GM12892 (cell line): ENCODE data around the gene RPS15.

Experiments
- DNase-seq: peaks from one replicate; pipeline ENCODE4 v3.0.0; 2011; ENCODE audit not compliant: insufficient read length
- FAIRE-seq: peaks from 2 replicates; lab custom pipeline; 2011; peaks lifted over from hg19 to GRCh38; lab: Jason Lieb, UNC
- POLR2A ChIP-seq: IDR thresholded peaks from 2 replicates; pipeline ENCODE4 v1.6.1; 2011; ENCODE audit warnings: low read depth, low read length, control low read depth
- POLR2AphosphoS5 ChIP-seq: IDR thresholded peaks from 2 replicates; pipeline ENCODE4 v1.6.1; 2011; ENCODE audit warnings: low read depth, low read length, control low read depth
- TAF1 ChIP-seq: IDR thresholded peaks from 2 replicates; pipeline ENCODE4 v1.6.1; 2011; ENCODE audit warnings: low read depth, mild to moderate bottlenecking, control low read depth, low read length, borderline replicate concordance

The RPS15 gene

GRCh38 chr19:1465191-1466016 is 27.2 kb downstream of the RPS15 start:
- TF ChIP-seq POLR2A (no peak), POLR2AphosphoS5 (no peak), TAF1 (no peak)
- DNase-seq, result no peak
- FAIRE-seq, result no peak

GRCh38 chr19:1466018-1466460 is 27.8 kb downstream of the RPS15 start:
- DNase-seq (no peak), FAIRE-seq (no peak)
- TF ChIP-seq POLR2AphosphoS5 (no peak), POLR2A (no peak), TAF1 (no peak)

- FAIRE-seq (no peak), DNase-seq (no peak)
- TF ChIP-seq POLR2AphosphoS5 (no peak), POLR2A (no peak), TAF1 (no peak)
Measured at GRCh38 chr19:1466461-1467214, 28.4 kb downstream of the RPS15 start.

GRCh38 chr19:1467215-1467489 is 29.0 kb downstream of the RPS15 start:
- FAIRE-seq, result no peak
- DNase-seq, result no peak
- TF ChIP-seq POLR2AphosphoS5 (no peak), TAF1 (no peak), POLR2A (no peak)

GRCh38 chr19:1467490-1468273 is 29.5 kb downstream of the RPS15 start:
- TF ChIP-seq POLR2AphosphoS5 (no peak), TAF1 (no peak), POLR2A (no peak)
- no peak for FAIRE-seq
- DNase-seq, result no peak

GRCh38 chr19:1468274-1468820 is 30.2 kb downstream of the RPS15 start:
- TF ChIP-seq POLR2A, result no peak
- TF ChIP-seq POLR2AphosphoS5, result no peak
- no peak for TF ChIP-seq TAF1
- FAIRE-seq, result no peak
- no peak for DNase-seq

GRCh38 chr19:1468821-1469254 is 30.6 kb downstream of the RPS15 start:
- FAIRE-seq (no peak), DNase-seq (no peak)
- TF ChIP-seq POLR2A (no peak), TAF1 (no peak), POLR2AphosphoS5 (no peak)

GRCh38 chr19:1469255-1470054 is 31.3 kb downstream of the RPS15 start:
- DNase-seq (no peak), FAIRE-seq (no peak)

GRCh38 chr19:1470055-1470304 is 31.8 kb downstream of the RPS15 start:
- DNase-seq, result no peak
- TF ChIP-seq TAF1, result no peak
- TF ChIP-seq POLR2AphosphoS5, result no peak
- no peak for TF ChIP-seq POLR2A
- no peak for FAIRE-seq

More at GRCh38 chr19:1469255-1470054, 31.3 kb downstream of the RPS15 start:
- TF ChIP-seq POLR2A (no peak), POLR2AphosphoS5 (no peak), TAF1 (no peak)

- DNase-seq, result peak; percentile 76
- TF ChIP-seq POLR2AphosphoS5 (no peak), TAF1 (no peak), POLR2A (no peak)
- FAIRE-seq, result no peak
Measured at GRCh38 chr19:1470305-1471009, 32.3 kb downstream of the RPS15 start.
